HG03520 (cell line): Measurements from ENCODE around the gene FAM83E.

Experiments
- ATAC-seq: cut with Tn5 transposase; IDR thresholded peaks from one replicate; pipeline ENCODE4 v1.9.1; 2021; ENCODE audit warnings: mild to moderate bottlenecking, moderate library complexity; ENCODE audit not compliant: unreplicated experiment

The FAM83E gene

DNA sequence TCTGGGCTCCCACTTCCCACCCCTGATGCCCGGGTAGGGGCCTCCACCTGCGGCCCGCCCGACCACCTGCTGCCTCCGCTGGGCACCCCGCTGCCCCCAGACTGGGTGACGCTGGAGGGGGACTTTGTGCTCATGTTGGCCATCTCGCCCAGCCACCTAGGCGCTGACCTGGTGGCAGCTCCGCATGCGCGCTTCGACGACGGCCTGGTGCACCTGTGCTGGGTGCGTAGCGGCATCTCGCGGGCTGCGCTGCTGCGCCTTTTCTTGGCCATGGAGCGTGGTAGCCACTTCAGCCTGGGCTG, 14.4 kb upstream of the FAM83E start:
- ATAC-seq, result no peak

DNA sequence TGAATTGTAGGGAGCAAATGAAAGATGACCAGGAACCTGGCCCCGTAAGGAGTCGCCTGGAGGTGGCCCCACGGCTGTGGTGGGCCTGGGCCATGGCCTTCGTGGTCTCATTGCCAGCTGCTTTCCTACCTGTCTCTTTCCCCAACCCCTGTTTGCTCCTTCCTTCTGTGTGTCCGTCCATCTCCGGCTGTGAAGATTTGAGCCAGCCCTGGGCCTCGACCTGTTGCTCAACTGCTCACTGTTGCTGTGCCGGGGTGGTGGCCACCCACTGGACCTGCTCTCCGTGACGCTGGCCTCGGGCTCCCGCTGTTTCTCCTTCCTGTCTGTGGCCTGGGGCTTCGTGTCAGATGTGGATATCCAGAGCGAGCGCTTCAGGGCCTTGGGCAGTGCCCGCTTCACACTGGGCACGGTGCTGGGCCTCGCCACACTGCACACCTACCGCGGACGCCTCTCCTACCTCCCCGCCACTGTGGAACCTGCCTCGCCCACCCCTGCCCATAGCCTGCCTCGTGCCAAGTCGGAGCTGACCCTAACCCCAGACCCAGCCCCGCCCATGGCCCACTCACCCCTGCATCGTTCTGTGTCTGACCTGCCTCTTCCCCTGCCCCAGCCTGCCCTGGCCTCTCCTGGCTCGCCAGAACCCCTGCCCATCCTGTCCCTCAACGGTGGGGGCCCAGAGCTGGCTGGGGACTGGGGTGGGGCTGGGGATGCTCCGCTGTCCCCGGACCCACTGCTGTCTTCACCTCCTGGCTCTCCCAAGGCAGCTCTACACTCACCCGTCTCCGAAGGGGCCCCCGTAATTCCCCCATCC, 13.8 kb upstream of the FAM83E start:
- no peak for ATAC-seq

DNA sequence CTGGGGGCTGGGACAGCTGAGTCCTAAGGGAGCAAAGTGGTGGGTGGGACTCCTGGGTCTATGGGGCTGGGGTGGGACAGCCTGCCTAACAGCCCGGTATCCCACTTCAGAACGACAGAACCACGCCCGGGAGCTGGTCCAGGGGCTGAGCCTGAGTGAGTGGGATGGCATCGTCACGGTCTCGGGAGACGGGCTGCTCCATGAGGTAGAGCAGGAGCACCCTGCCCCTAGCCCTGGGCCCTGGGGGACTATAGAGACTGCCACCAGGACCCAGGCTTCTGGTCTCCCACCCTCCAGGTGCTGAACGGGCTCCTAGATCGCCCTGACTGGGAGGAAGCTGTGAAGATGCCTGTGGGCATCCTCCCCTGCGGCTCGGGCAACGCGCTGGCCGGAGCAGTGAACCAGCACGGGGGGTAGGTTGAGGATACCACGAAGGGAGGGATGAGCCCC, 13.0 kb upstream of the FAM83E start:
- no peak for ATAC-seq

DNA sequence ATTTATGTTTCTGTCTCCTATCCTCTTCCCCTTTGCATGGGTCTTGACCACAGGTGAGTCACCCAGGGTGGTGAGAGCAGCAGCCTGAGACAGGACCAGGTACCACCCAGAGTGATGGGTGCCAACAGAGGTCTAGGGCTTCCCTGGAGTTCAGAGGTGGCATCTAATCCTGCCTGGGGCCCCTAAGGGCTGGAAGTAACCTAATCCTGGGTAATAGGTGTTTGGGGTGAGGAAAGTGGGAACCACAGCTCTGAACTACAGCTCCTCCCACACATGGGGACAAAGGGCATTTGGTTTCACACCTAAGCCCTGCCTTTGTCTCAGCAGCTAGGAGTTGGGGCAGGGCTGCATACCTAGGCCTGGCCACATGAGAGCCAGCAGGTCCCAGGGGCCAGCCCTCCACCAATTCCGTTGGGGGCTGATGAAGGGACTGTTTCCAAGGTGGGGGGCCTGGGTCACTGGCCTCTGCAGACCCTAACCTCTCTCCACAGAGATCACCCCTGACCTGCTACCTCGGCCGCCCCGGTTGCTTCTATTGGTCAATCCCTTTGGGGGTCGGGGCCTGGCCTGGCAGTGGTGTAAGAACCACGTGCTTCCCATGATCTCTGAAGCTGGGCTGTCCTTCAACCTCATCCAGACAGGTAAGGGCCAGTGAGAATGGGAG, 12.5 kb upstream of the FAM83E start:
- ATAC-seq, result no peak

DNA sequence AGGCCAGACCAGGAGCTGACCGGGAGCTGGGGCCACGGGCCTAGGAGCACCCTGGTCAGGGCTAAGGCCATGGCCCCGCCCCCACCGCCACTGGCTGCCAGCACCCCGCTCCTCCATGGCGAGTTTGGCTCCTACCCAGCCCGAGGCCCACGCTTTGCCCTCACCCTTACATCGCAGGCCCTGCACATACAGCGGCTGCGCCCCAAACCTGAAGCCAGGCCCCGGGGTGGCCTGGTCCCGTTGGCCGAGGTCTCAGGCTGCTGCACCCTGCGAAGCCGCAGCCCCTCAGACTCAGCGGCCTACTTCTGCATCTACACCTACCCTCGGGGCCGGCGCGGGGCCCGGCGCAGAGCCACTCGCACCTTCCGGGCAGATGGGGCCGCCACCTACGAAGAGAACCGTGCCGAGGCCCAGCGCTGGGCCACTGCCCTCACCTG, 11.0 kb upstream of the FAM83E start:
- ATAC-seq, result no peak

DNA sequence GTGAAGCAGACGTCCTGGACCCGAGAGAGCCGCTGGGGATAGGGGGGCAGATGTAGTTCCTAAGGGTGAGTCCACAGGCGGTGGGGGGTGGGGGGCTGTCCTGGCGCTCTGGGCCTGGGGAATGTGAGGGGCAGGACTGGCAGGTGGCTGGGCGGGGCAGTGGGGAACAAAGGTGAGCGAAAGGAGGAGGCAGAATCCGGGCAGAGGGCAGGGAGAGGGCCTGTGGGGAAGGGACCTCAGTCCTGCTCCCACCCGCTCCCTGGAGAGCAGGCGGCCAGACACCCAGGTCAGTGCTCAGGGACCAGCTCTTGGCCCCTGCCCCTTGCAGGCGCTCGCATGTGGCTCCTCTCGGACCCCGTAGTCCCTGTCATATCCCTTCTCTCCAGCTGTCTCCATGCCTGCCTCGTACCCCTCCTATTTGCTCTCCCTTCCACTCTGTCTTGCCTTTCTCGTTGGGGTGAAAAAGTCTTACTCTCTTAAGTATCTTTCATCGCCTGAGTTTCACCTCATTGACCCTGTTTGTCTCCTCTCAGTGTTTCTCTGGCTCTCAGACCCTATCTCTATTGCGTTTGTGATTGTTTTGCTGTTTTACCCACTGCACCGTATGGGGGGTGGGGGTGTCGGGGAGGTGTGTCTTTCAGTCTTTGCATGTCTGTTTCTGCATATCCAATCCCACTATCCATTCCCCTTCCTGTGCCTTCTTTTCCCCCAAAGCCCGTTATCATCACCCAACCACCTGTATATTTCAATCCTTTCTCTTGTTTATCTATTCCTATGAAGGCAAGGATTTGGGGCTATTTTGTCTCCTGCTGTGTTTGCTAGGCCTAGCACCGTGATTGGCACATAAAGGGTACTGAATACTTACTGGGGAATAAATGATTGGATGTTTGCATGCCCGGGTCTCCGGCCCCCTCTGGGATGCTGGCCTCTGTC, 10.2 kb upstream of the FAM83E start:
- no peak for ATAC-seq

DNA sequence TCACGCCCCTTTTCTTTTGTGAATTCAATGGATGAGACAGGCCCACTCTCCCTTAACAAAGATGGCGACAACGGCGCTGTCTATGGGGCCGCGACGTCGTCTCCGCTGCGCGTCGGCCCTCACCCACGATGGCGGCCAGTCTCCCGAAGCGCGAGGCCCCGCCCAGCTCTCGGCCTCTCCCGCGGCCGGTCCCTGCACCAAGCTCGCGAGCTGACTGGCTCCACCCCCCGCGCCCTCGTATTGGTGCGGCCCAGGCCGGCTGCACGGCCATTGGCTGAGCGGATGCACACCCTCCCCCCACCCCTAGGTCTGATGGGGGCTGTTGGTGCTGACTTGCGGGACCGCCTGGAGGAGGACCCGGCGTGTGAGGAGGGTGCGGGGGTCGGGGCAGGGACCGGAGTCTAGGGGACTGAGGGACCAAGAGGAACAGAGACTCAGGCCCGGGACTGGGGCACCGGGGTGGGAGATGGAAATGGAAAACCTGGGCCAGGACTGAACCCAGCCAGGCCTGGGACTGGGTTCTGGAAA, 9.3 kb upstream of the FAM83E start:
- ATAC-seq, result peak; percentile 44

DNA sequence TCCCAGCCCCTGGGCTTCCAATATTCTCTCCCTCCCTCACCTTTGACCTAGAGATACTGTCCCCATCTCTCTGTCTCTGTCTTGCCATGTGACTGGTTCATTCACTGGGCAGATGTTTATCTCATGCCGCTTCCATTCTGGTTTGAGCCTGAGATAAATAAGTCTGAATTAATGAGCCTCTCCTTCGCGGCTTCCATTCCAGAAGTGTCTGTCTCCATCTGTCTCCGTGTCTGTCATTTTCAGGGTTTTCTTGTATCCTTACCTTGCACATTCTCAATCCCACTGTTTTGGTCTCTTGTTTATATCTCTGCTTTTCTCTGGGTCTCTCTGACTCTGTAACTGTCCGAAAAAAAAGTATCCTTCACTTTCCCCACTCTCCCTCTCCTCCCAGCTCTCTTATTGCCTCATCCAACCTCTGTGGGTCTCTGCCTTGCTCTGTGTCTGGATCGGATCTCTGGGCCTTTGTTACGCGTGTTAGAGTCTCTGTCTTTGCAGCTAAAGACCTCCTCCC, 8.7 kb upstream of the FAM83E start:
- ATAC-seq, result no peak

DNA sequence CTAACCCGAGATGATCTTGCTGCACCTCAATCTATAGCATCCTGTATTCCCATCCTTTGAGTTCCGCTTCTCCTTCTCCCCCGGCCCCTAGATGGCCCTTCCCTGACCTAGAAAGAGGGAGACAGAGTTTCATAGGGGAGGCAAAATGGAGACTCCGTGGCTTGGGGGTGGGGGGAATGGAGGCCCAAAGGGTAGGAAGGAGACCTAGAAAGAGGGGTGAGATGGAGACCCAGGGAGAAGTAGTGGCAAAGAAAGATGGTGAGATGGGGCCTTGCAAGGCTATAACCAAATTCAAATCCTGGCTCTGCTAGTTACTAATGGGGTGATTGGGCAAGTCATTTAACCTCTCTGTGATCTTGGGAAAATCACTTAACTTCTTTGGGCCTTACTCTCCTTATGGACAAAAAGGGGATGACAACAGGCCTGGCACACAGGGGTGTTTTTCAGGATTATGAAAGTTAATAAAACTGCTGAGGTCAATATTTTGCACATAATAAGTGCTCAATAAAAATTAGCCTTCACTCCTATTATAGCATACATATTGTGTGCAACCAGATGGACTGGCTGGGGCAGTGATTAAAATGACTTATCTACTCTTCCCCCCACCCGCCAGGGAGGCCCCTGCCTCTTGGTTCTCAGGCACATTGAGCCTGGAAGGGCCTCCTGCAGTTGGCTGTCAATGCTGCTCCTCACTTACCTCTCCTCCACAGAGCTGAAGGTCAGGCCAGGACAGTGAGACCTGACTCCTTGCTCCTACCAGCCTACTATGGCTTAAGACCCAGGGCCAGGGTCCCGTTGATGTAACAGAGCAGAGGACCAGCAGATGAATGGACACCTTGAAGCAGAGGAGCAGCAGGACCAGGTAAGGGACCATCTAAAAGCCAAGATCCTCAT, 5.1 kb upstream of the FAM83E start:
- no peak for ATAC-seq

DNA sequence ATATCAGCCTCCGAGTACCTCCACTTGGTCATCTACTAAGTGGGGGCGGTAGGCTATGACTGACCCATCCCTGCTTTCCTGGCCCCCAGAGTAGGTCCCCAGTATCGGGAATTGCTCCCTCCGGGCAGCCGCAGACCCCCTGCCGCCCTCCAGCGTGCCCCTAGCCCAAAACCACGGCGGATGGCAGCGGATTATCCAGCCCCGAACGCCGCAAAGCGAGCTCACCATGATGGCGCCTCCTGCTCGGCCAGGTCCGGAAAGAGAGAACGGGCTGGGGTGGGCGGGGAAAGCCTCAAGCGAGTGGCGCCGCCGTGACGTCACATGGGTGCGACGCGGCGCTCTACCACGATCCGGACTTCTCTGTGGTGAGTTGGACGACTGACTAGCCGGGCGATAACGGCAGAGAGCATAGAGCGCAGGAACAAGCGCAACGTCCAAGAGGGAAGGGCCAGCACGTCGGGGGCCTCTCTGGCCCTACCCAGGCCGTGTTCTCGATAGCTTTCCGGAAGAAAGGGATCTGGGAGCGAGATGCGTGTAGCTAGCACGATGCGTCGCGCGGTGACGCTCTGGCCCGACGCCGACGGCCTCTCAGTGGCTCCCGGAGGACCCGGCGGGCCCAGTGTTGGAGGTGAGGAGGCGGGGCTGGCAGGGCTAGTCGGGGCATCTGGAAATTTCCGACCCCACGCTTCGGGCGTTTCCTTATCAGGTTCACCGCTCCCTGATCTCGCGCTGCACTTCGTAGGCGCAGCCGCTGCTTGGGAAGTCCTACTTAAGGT, 4.2 kb upstream of the FAM83E start, which contains the start of the genes RPL18 and SPHK2:
Gene RPL18, minus strand, starts transcription at position 263 of the 776 bp plus-strand sequence. Its CDS starts 35 bp downstream, at position 228.
Gene SPHK2, plus strand, starts transcription at position 591 of the 776 bp plus-strand sequence. CDS start 1,009 bp downstream, outside the sequence.
- peak; percentile 75 for ATAC-seq

DNA sequence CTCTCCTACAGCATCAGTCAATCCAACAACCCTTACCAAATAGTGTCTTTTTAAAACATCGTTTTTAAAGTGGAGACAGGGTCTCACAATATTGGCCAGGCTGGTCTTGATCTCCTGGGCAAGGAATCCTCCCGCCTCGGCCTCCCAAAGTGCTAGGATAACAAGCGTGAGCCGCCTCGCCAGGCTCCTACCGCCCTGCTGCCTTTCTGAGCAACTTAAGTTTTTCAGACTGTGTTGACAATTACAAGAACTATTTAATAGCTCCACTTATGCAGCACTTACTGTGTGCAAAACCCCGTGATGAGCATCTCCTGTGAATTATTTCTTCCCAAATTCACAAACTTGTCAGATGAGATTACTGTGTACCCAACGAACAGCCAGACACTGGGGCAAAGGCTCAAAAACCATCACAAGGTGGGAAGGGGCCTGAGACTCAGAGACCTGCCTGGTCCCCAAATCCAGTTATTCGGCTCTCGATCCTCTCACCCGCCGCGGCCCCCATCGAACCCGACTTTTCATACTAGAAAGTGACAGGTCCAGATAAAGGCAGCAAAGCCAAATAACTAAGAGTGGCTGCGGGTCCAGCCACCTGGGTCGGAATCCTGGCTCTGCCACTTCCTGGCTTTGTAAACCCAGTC, 3.5 kb upstream of the FAM83E start:
- no peak for ATAC-seq

DNA sequence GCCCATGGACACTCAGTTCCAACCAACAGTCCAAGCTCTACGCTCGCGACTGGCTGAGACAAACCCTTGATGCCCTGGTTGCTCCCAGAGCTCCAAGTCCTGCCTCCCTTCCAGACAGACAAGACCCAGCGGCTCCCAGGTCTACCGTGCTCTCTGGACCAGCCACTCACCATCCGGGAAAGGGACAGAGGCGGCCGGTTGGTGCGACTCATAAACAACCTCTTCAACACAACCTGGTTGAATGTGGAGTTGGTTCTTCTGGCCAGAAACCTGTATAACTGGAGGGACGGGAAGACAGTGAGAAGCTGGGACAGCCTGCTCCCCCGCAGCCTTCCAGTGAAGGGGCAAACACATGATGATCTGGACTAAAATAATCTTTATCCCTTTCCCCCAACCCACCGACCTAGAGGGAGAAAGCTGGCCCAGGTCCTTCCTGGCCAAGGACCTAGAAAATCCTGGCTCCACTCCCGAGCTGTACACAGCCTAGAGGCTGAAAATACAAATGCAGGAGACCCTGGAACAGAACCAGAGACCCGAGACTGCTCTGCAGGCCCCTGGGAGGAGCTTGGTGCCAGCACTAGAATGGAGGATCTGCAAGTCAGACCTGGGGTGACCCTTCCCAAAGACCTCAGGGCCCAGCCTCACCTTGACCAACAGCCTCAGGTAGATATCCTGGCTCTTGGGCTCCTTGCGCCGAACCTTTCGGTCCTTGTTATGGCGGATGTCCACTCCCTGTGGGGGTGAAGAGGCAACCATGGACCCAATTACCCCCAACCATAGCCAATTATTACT, 2.5 kb upstream of the FAM83E start:
- ATAC-seq, result no peak

DNA sequence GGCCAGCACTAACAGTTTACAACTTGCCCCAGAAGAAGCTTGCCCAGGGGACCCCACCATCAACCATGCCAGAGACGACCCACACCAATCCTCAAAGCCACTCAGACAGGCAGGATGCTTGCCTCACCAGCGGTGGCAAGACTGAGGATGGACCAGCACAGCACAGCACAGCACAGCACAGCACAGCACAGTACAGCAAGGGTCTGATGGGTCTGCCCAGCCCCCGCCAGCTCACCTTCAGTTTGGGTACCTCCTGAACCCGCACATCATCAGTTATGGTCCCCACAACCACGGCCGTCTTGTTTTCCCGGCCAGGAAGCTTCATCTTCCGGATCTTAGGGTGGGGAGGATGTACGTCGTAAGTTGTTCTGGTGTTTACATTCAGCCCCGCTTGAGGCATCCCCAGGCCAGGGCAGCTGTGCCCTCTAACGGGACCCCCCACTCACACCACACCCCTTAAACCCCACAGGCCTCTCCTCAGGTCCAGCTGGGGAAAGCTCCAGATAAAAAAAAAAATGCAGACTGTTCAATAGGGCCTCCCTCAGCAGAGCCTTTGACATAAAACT, 1.7 kb upstream of the FAM83E start:
- no peak for ATAC-seq

DNA sequence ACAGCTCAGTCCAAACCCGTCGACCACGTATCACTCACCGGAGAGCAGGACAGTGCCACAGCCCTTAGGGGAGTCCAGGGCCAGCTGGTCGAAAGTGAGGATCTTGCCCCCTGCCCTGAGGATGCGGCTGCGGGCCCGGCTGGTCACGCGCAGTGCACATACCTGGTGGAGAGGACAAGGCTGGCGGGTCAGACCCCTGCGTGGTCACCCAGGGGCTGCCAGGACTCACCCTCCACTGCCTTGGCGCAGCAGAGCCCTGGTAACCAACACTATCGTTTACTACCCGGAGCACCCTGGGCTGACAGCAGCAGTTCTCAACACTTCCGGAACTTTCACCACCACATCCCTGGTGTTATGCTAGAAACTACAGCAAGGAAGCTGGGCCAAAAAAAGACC, 1.2 kb upstream of the FAM83E start:
- no peak for ATAC-seq

DNA sequence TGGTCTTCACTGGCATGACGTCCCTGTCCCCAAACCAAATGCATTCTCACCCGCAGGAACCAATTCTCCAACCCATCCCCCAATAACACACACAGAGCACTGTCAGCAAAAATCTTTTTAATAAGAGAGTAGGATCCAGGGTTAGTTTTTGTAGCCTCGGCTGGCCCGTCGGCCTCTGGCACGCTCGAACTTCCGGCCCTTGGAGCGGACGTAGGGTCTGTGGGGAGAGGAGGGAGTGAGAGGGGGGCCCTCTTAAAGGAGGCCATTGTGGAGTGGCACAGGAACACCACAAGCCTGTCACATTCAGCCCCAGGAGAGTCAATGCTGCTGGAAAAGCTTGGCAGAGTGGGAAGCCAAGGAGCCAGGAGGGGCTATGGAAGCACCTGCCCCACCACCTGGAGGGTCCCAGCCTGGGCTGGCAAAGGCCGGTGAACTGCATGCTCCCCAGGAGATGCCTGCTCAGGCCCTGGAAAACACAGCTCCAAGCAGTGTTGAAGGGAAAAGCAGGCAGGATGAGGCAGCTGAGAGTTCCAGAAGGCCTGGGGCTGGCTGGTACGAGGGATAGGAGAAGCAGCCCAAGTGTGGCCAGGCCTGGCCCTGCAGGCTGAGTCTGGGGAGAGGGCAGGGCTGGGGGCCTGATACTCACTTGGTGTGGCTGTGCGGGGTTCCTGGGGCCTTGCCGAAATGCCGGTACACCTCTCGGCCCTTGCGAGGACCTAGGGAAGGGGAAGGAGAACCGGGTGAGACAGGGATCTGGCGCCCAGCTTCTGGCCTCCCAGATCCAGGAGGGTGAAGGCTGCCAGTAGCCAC, 560 bp upstream of the FAM83E start:
- no peak for ATAC-seq

DNA sequence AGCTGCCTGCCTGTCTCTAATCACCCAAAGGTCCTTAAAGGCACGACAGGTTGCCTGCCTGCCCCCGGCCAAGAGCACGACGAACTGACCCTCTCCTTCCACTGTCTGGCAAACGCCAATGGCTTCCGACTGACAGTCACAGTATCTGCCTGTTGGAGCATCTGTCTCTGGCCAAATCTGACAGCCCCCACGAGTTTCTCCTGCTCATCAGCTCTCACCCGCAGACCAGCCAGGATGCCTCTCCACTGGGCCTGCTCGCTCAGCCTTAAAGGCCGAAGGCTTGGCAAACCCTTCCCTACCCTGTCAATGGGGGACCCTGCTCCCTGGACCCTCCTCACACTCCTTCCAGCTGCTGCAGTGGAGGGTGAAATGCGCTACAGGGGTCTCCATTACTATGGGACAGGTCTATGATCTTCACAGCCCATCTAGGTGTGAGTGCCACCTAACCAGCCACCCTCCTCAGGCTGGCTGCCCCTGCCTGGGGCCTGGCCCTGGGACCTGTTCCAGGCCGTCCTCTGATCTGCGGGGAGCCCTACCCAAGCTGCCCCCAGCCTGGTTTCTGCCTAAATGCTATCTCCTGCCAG, 932 bp downstream of the FAM83E start:
- no peak for ATAC-seq
